IMR-90 (cell line): ENCODE measurements around the gene RSPH9. TPM values are rescaled to one million over a fixed set of nuclear protein-coding genes. Genes with fewer than 3 reads are reported as not detected.

Experiments used
- ATAC-seq: fragments of 200-7000 bp; cut with Tn5 transposase; 2 replicates; pipeline ENCODE4 v1.9.1; 2020; ENCODE audit warnings: low read depth, mild to moderate bottlenecking, moderate library complexity
- BruUV-seq: library from RNA; stranded (reverse); fragments of 400-500 nt; replicated peaks from 2 replicates; lab custom pipeline; 2021; lab: Mats Ljungman, UMichigan
- CTCF ChIA-PET: fragments of 300-600 bp; formaldehyde crosslinking; extraction: SDS; loops from one replicate; lab custom pipeline; 2021; ENCODE audit warnings: antibody characterized with exemption; lab: Yijun Ruan, JAX
- POLR2A ChIA-PET: fragments of 300-600 bp; sonication (Branson Sonifier 250); formaldehyde crosslinking; loops from one replicate; lab custom pipeline; 2022; ENCODE audit warnings: antibody characterized with exemption; ENCODE audit not compliant: unreplicated experiment; lab: Charles Lee
- DNase-seq: peaks from one replicate; pipeline ENCODE4 v3.0.0; 2013
- H2AFZ ChIP-seq: replicated peaks from 2 replicates; pipeline ENCODE3; 2013; ENCODE audit warnings: low read length, mild to moderate bottlenecking; ENCODE audit not compliant: poor library complexity
- H2AK5ac ChIP-seq: 2 replicates; pipeline ENCODE4 v1.6.1; 2013; ENCODE audit warnings: low read depth, low read length, inconsistent platforms
- H2AK9ac ChIP-seq: replicated peaks from 2 replicates; pipeline ENCODE3; 2013; ENCODE audit warnings: mild to moderate bottlenecking, low read depth, low read length, moderate library complexity; ENCODE audit not compliant: poor library complexity
- H2BK120ac ChIP-seq: 2 replicates; pipeline ENCODE4 v1.6.1; 2013; ENCODE audit warnings: low read depth, low read length, inconsistent platforms
- H2BK15ac ChIP-seq: 3 replicates; pipeline ENCODE4 v1.6.1; 2013; ENCODE audit warnings: low read depth, low read length, inconsistent platforms
- H2BK20ac ChIP-seq: 2 replicates; pipeline ENCODE4 v1.6.1; 2013; ENCODE audit warnings: low read depth, mild to moderate bottlenecking, inconsistent platforms, low read length, moderate library complexity
- H2BK5ac ChIP-seq: 2 replicates; pipeline ENCODE4 v1.6.1; 2013; ENCODE audit warnings: mild to moderate bottlenecking, low read depth, low read length, inconsistent platforms; ENCODE audit not compliant: poor library complexity, severe bottlenecking
- H3K14ac ChIP-seq: replicated peaks from 2 replicates; pipeline ENCODE4 v1.6.1; 2013; ENCODE audit warnings: low read depth, low read length, inconsistent platforms
- H3K18ac ChIP-seq: 2 replicates; pipeline ENCODE4 v1.6.1; 2013; ENCODE audit warnings: low read depth, low read length, control low read depth
- H3K23ac ChIP-seq: 2 replicates; pipeline ENCODE4 v1.6.1; 2013; ENCODE audit warnings: low read depth, low read length, inconsistent platforms
- H3K27ac ChIP-seq: 2 replicates; pipeline ENCODE4 v1.5.1; 2013; ENCODE audit warnings: mild to moderate bottlenecking, control low read depth, low read length; ENCODE audit not compliant: insufficient read depth
- H3K27me3 ChIP-seq: 2 replicates; pipeline ENCODE4 v1.6.1; 2013; ENCODE audit warnings: low read length; ENCODE audit not compliant: control insufficient read depth, insufficient read depth
- H3K36me3 ChIP-seq: 2 replicates; pipeline ENCODE4 v1.6.1; 2013; ENCODE audit warnings: low read length, mixed read lengths; ENCODE audit not compliant: control insufficient read depth, insufficient read depth
- H3K4ac ChIP-seq: 2 replicates; pipeline ENCODE4 v1.6.1; 2013; ENCODE audit warnings: low read depth, low read length, inconsistent platforms
- H3K4me1 ChIP-seq: 2 replicates; pipeline ENCODE4 v1.6.1; 2013; ENCODE audit warnings: low read length, mixed read lengths; ENCODE audit not compliant: control insufficient read depth, insufficient read depth
- H3K4me2 ChIP-seq: 2 replicates; pipeline ENCODE4 v1.6.1; 2013; ENCODE audit warnings: low read depth, mild to moderate bottlenecking, control low read depth, low read length, moderate library complexity
- H3K4me3 ChIP-seq: 2 replicates; pipeline ENCODE4 v1.5.1; 2013; ENCODE audit warnings: low read depth, mild to moderate bottlenecking, control low read depth, low read length, moderate library complexity; ENCODE audit not compliant: insufficient read depth
- H3K56ac ChIP-seq: 2 replicates; pipeline ENCODE4 v1.6.1; 2013; ENCODE audit warnings: low read length, inconsistent platforms; ENCODE audit not compliant: insufficient read depth; ENCODE audit errors: extremely low read depth
- H3K79me1 ChIP-seq, 2 experiments: 2 replicates each; pipeline ENCODE4 v1.6.1; 2013; ENCODE audit warnings: low read length in 2 of 2, inconsistent platforms in 1 of 2, low read depth in 1 of 2
- H3K9ac ChIP-seq: 2 replicates; pipeline ENCODE4 v1.6.1; 2013; ENCODE audit warnings: low read depth, low read length, control low read depth
- H3K9me1 ChIP-seq: 2 replicates; pipeline ENCODE4 v1.6.1; 2013; ENCODE audit warnings: low read length, inconsistent platforms; ENCODE audit not compliant: insufficient read depth
- H3K9me3 ChIP-seq: 2 replicates; pipeline ENCODE4 v1.6.1; 2013; ENCODE audit warnings: low read length; ENCODE audit not compliant: control insufficient read depth, insufficient read depth
- H4K20me1 ChIP-seq: 2 replicates; pipeline ENCODE4 v1.6.1; 2013; ENCODE audit warnings: low read length, inconsistent platforms; ENCODE audit not compliant: insufficient read depth
- H4K5ac ChIP-seq: 2 replicates; pipeline ENCODE4 v1.6.1; 2013; ENCODE audit warnings: mild to moderate bottlenecking, low read depth, low read length, control low read depth
- H4K8ac ChIP-seq, 2 experiments: 2 replicates each; pipeline ENCODE4 v1.6.1; 2013; ENCODE audit warnings: low read depth in 2 of 2, low read length in 2 of 2, control low read depth in 1 of 2, inconsistent platforms in 1 of 2
- H4K91ac ChIP-seq: 2 replicates; pipeline ENCODE4 v1.6.1; 2013; ENCODE audit warnings: low read depth, low read length, inconsistent platforms; ENCODE audit not compliant: insufficient read depth
- BHLHE40 ChIP-seq: fragments of 150-350 bp; IDR thresholded peaks from 2 replicates; pipeline ENCODE4 v1.6.1; 2016; ENCODE audit warnings: mild to moderate bottlenecking, low read depth, low read length
- CHD1 ChIP-seq: IDR thresholded peaks from 2 replicates; pipeline ENCODE4 v1.6.1; 2012; ENCODE audit warnings: low read depth, low read length, improper control_type of control experiment
- ELK1 ChIP-seq: fragments of 150-350 bp; IDR thresholded peaks from 2 replicates; pipeline ENCODE4 v1.6.1; 2016; ENCODE audit warnings: low read depth, mild to moderate bottlenecking, low read length, moderate library complexity, borderline replicate concordance
- MAFK ChIP-seq: IDR thresholded peaks from 2 replicates; pipeline ENCODE4 v1.6.1; 2012; ENCODE audit warnings: low read depth, low read length, improper control_type of control experiment
- POLR2A ChIP-seq: IDR thresholded peaks from 2 replicates; pipeline ENCODE4 v1.6.1; 2012; ENCODE audit warnings: mild to moderate bottlenecking, low read depth, low read length
- RCOR1 ChIP-seq: IDR thresholded peaks from 2 replicates; pipeline ENCODE4 v1.6.1; 2012; ENCODE audit warnings: mild to moderate bottlenecking, low read length, improper control_type of control experiment; ENCODE audit not compliant: insufficient replicate concordance
- RFX5 ChIP-seq: IDR thresholded peaks from 2 replicates; pipeline ENCODE4 v1.8.0; 2012; ENCODE audit warnings: low read depth, mild to moderate bottlenecking, low read length, moderate library complexity
- WGBS, 2 experiments: methylation state at CpG; one replicate each; pipeline versions ENCODE4 v1.1.5 to v1.1.7; 2013; ENCODE audit warnings: missing lambda C conversion rate in 2 of 2; ENCODE audit not compliant: insufficient read length in 1 of 2; ENCODE audit errors: extremely low coverage in 2 of 2; 5-methylcytosine and 5-hydroxymethylcytosine counted together
- dilution Hi-C: fragments of 300-500 bp; cut with HindIII; formaldehyde crosslinking; loops from one replicate; pipeline ENCODE4 v1.14.3; 2018; ENCODE audit warnings: low sequenced_read_pairs; ENCODE audit not compliant: unreplicated experiment
- in situ Hi-C: fragments of 300-500 bp; cut with MboI; formaldehyde crosslinking; loops from 3 replicates; pipeline ENCODE4 v1.14.3; 2019; ENCODE audit warnings: low sequenced_read_pairs, inconsistent platforms, mixed read lengths
- intact Hi-C: fragments of 100-400 bp; cut with micrococcal nuclease; formaldehyde crosslinking; loops from 2 replicates; pipeline ENCODE4 v1.10.0; 2022
- polyA plus RNA-seq, 3 experiments: library from polyadenylated mRNA; depleted of rRNA; stranded (reverse); fragments of >200 nt; gene quantifications; 2 replicates each; pipeline ENCODE4 v1.2.3, GENCODE V29; 2012; ENCODE audit warnings: low replicate concordance in 1 of 3
- total RNA-seq: library from RNA; depleted of rRNA; stranded (reverse); fragments of >200 nt; gene quantifications from 2 replicates; pipeline ENCODE4 v1.2.3, GENCODE V29; 2012

RSPH9 gene
- total and polyA plus RNA-seq, 2 of the 4 experiments (the other 2 are of a cell fraction), result 0.18 to 0.21 TPM

- no peaks in the 10 kb centered on the region for H4K20me1 ChIP-seq
- H4K91ac ChIP-seq, result no peak overlapping the region
- ChIA-PET POLR2A (no interaction called here), CTCF (interaction anchor here (0.6 kb wide), 1 partner anchor 526 kb away, joined by 5 read pairs; no protein-coding TSS in a partner anchor)
- no peaks in the 10 kb centered on the region for H3K79me1 ChIP-seq
- TF ChIP-seq RCOR1, result no peak
- TF ChIP-seq RFX5, result no peak
- TF ChIP-seq BHLHE40, result no peak
- TF ChIP-seq MAFK, result no peak
- TF ChIP-seq CHD1, result no peak
- TF ChIP-seq POLR2A, result no peak
- TF ChIP-seq ELK1, result no peak
- H2BK120ac ChIP-seq, result no peak overlapping the region
- no peak overlapping the region for H3K4ac ChIP-seq
- no peak overlapping the region for H3K23ac ChIP-seq
- H3K9ac ChIP-seq, result no peak overlapping the region
- H3K14ac ChIP-seq, result no peak overlapping the region
- H3K9me1 ChIP-seq, result peaks cover 5% of the 10 kb centered on the region
- intact Hi-C loops, result no loop called here
- DNase-seq (no peak), ATAC-seq (no peak)
- no peak overlapping the region for H2BK5ac ChIP-seq
- no peak overlapping the region for H2BK20ac ChIP-seq
- no peak overlapping the region; the same call in 1 of the 2 replicates for H4K5ac ChIP-seq
- in situ Hi-C loops, result no loop called here
- H2AK5ac ChIP-seq, result peak overlapping the region; percentile 15; the same call in 1 of the 2 replicates
- H3K27ac ChIP-seq, result peak overlapping the region; percentile 8; the same call in 1 of the 2 replicates
- no peak overlapping the region; the same call in 1 of the 2 replicates for H3K4me2 ChIP-seq
- H4K8ac ChIP-seq, result no peak overlapping the region
- H2AFZ ChIP-seq, result no peak overlapping the region
- no peaks in the 10 kb centered on the region for H3K27me3 ChIP-seq
- H3K9me3 ChIP-seq, result no peaks in the 10 kb centered on the region
- no CpG with 5 or more reads among the region's 9 CpGs for WGBS, 2 experiments
- no peak overlapping the region for H2AK9ac ChIP-seq
- H3K4me1 ChIP-seq, result peaks cover 18% of the 10 kb centered on the region
- H3K36me3 ChIP-seq, result no peaks in the 10 kb centered on the region
- H3K4me3 ChIP-seq, result no peak overlapping the region
- no peak overlapping the region for H2BK15ac ChIP-seq
- BruUV-seq, result no TSS peak
- dilution Hi-C loops, result no loop called here
- no peak overlapping the region; the same call in 1 of the 2 replicates for H3K18ac ChIP-seq
- H3K56ac ChIP-seq, result no peak overlapping the region
These were observed 50.6 kb downstream of the RSPH9 start for GRCh38 chr6:43695215-43695966.
